ENCODE data around the gene TNFAIP1.

Gene TNFAIP1

GRCh38 chr17:28326114-28326513, 9.4 kb upstream of the TNFAIP1 start:
- Histone ChIP-seq H3K9ac (ENCODE audit: low read length) (no peak overlapping the region), H3K4me3 (ENCODE audit: low read length) (no peak overlapping the region), H3K36me3 (ENCODE audit: control insufficient read depth, insufficient read depth, low read length, severe bottlenecking) (peaks cover 41% of the 10 kb centered on the region), H3K27me3 (replicated peaks; ENCODE audit: control insufficient read depth, insufficient read depth, low read length) (no peaks in the 10 kb centered on the region), H3K9me3 (ENCODE audit: control insufficient read depth, low read length) (no peaks in the 10 kb centered on the region), H3K4me1 (ENCODE audit: control insufficient read depth, insufficient read depth, low read length) (no peaks in the 10 kb centered on the region)
- DNase-seq (ENCODE audit: low read depth) = no peak

DNA sequence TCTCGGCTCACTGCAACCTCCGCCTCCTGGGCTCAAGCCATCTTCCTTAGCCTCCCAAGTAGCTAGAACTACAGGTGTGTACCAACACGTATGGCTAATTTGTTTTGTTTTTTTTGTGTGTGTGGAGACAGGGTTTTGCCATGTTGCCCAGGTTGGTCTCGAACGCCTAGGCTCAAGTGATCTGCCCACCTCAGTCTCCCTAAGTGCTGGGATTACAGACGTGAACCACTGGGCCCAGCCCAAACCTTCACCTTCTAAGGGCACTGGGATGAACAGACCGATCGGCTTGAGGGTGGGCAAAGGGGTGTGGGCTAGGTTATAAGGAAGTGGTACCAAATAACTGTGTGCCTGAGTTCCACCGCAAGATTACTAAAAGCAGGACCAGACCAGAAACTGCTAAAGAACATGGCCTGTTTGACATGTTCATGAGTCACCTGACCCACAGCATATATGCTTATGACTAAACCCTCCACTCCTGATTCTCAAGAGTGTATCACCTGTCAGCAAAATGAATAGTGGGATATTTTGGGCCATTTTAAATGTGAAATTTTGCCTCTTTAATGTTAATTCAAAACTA, 8.4 kb upstream of the TNFAIP1 start:
- Histone ChIP-seq H3K36me3 (ENCODE audit: control insufficient read depth, insufficient read depth, low read length, severe bottlenecking) (peaks cover 51% of the 10 kb centered on the region), H3K4me1 (ENCODE audit: control insufficient read depth, insufficient read depth, low read length) (no peaks in the 10 kb centered on the region), H3K9me3 (ENCODE audit: control insufficient read depth, low read length) (no peaks in the 10 kb centered on the region), H3K4me3 (ENCODE audit: low read length) (no peak overlapping the region), H3K27me3 (replicated peaks; ENCODE audit: control insufficient read depth, insufficient read depth, low read length) (no peaks in the 10 kb centered on the region), H3K9ac (ENCODE audit: low read length) (no peak overlapping the region)
- no peak for DNase-seq (ENCODE audit: low read depth)

DNA sequence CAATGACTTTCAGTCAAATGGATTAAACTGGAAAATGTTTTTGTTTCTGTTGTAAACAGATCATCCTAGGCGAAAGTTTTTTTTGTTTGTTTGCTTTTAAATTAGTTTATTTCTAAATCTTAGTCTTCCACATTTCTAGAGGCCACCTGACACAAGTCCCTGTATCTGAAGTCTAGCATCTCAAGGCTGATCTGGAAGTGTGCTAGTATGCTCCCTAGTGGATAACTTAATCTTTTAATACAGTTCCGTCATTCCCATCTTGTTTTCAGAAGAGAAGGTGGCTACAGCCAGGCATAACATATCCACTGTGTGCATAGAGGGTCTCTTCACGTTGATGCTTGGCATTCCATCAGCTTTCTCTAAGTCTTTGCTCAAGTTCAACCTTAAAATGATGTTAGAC, 7.9 kb upstream of the TNFAIP1 start:
- Histone ChIP-seq H3K4me3 (ENCODE audit: low read length) (no peak overlapping the region), H3K4me1 (ENCODE audit: control insufficient read depth, insufficient read depth, low read length) (no peaks in the 10 kb centered on the region), H3K27me3 (replicated peaks; ENCODE audit: control insufficient read depth, insufficient read depth, low read length) (no peaks in the 10 kb centered on the region), H3K9ac (ENCODE audit: low read length) (no peak overlapping the region), H3K36me3 (ENCODE audit: control insufficient read depth, insufficient read depth, low read length, severe bottlenecking) (peaks cover 54% of the 10 kb centered on the region), H3K9me3 (ENCODE audit: control insufficient read depth, low read length) (no peaks in the 10 kb centered on the region)
- no peak for DNase-seq (ENCODE audit: low read depth)

DNA sequence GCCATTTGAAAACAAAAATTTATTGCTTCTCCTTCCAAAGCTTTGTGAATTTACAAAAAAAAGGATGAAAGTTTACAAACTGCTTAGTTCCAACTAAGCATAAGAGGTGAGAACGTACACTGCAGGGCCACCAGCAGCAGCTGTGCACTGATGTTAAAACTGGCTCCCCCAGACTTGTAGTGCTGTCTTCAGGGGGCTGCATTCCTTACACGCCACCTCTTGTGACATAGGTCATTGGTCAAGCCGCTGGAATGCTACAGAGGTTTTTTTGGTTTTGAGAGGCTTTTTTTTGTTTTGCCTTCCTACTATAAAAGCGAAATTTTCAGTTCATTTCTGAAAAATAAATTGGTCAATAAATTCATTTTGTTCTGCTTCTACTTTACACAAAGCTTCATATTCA, 7.2 kb upstream of the TNFAIP1 start:
- Histone ChIP-seq H3K27me3 (replicated peaks; ENCODE audit: control insufficient read depth, insufficient read depth, low read length) (no peaks in the 10 kb centered on the region), H3K4me1 (ENCODE audit: control insufficient read depth, insufficient read depth, low read length) (no peaks in the 10 kb centered on the region), H3K4me3 (ENCODE audit: low read length) (no peak overlapping the region), H3K9ac (ENCODE audit: low read length) (peak overlapping the region; percentile 7), H3K9me3 (ENCODE audit: control insufficient read depth, low read length) (no peaks in the 10 kb centered on the region), H3K36me3 (ENCODE audit: control insufficient read depth, insufficient read depth, low read length, severe bottlenecking) (peaks cover 54% of the 10 kb centered on the region)
- no peak for DNase-seq (ENCODE audit: low read depth)

DNA sequence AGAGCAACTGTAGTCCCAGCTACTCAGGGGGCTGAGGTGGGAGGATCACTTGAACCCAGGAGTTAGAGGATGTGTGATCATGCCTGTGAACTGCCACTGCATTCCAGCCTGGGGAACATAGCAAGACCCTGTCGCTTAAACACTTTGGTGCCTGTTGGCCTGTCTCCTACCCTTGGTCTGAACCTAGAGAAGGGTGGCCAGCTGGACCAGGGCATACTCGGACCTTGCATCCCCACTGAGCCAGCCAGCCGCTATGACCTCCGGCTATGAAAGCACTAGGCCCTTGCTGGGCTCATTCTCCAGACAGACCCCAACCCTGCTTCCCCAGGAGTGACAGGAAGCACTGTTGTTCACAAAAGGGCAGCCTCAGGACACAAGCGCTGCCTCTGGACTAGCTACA, 4.9 kb upstream of the TNFAIP1 start:
- peaks cover 54% of the 10 kb centered on the region for H3K36me3 ChIP-seq (ENCODE audit: control insufficient read depth, insufficient read depth, low read length, severe bottlenecking)
- no peak overlapping the region for H3K9ac ChIP-seq (ENCODE audit: low read length)
- H3K9me3 ChIP-seq (ENCODE audit: control insufficient read depth, low read length) = no peaks in the 10 kb centered on the region
- no peak overlapping the region for H3K4me3 ChIP-seq (ENCODE audit: low read length)
- no peaks in the 10 kb centered on the region for H3K27me3 ChIP-seq (replicated peaks; ENCODE audit: control insufficient read depth, insufficient read depth, low read length)
- H3K4me1 ChIP-seq (ENCODE audit: control insufficient read depth, insufficient read depth, low read length) = peaks cover 14% of the 10 kb centered on the region
- DNase-seq (ENCODE audit: low read depth) = no peak

DNA sequence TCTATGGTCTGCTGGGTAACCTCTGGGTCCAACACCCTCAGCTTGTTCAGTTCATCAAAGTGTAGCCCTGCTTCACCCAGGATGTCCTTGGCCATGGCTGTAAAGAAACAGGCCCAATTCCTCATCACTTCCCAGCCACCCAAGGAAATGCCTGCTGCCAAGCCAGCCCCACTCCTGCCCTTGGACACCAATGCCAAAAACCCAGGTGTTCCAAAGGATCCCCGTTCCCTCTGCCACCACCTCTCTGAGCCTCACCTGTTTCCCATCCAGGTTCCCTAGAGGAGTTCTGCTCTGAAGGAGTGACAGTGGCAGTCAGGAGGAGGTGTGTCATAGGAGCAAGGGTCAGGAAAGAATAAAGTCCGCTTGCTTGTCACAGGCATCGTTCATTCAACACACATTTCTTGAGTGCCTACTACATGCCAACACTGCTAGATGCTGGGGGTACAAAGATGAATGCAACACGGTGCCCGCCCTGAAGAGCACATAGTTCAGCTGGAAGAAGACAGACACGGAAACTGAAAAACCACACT, 3.6 kb upstream of the TNFAIP1 start:
- Histone ChIP-seq H3K4me1 (ENCODE audit: control insufficient read depth, insufficient read depth, low read length) (peaks cover 23% of the 10 kb centered on the region), H3K4me3 (ENCODE audit: low read length) (no peak overlapping the region), H3K27me3 (replicated peaks; ENCODE audit: control insufficient read depth, insufficient read depth, low read length) (no peaks in the 10 kb centered on the region), H3K9me3 (ENCODE audit: control insufficient read depth, low read length) (no peaks in the 10 kb centered on the region), H3K9ac (ENCODE audit: low read length) (no peak overlapping the region), H3K36me3 (ENCODE audit: control insufficient read depth, insufficient read depth, low read length, severe bottlenecking) (peaks cover 46% of the 10 kb centered on the region)
- no peak for DNase-seq (ENCODE audit: low read depth)

DNA sequence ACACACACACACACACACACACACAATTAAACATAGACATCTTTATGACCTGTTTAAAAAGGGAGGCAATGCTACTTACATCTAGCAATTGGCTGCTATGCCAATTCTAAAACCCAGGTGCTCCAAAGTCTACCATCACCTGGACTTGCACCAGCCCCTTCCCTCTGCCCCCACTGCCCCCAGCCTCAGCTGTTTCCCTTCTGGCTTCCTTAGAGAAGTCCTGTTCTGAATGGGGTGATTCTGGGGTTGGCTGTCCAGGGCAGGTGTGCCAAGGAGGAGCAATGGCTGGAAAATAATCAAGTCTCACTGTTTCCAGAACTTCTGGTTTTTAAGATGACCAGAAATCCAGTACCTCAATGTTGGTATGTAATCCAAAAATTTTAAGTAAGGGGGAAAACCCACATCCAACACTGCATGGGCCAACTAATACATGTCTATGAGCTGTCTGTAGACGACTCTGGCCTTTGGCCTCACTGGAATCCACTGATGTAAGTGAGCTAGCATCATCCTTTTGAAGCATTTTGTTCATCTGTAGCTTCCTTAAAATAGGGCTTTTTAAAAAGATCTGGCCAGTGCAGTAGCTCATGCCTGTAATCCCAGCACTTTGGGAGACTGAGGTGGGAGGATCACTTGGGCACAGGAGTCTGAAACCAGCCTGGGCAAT, 2.3 kb upstream of the TNFAIP1 start:
- no peaks in the 10 kb centered on the region for H3K27me3 ChIP-seq (replicated peaks; ENCODE audit: control insufficient read depth, insufficient read depth, low read length)
- DNase-seq (ENCODE audit: low read depth) = no peak
- H3K4me3 ChIP-seq (ENCODE audit: low read length) = no peak overlapping the region
- H3K4me1 ChIP-seq (ENCODE audit: control insufficient read depth, insufficient read depth, low read length) = peaks cover 26% of the 10 kb centered on the region
- peaks cover 33% of the 10 kb centered on the region for H3K36me3 ChIP-seq (ENCODE audit: control insufficient read depth, insufficient read depth, low read length, severe bottlenecking)
- no peak overlapping the region for H3K9ac ChIP-seq (ENCODE audit: low read length)
- H3K9me3 ChIP-seq (ENCODE audit: control insufficient read depth, low read length) = no peaks in the 10 kb centered on the region

DNA sequence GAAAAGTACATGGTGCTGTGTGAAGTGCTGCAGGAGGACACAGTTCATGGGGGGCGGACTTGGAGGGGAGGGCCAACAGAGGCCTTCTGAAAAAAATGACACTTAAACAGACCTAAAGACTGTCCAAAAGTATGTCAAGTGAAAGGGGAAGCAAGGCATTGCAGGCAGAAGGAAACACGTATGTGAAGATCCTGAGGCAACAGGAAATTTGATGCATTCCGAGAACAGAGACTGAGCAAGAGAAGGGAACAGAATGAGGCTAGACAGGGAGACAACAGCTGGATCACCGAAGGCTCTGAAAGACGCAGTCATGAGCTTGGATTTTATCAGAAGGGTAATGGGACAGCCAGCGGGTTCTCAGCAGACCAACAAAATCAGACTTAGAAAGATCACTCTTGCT, 1.4 kb upstream of the TNFAIP1 start:
- peak; percentile 37 for DNase-seq (ENCODE audit: low read depth)
- Histone ChIP-seq H3K9me3 (ENCODE audit: control insufficient read depth, low read length) (no peaks in the 10 kb centered on the region), H3K4me1 (ENCODE audit: control insufficient read depth, insufficient read depth, low read length) (peaks cover 28% of the 10 kb centered on the region), H3K27me3 (replicated peaks; ENCODE audit: control insufficient read depth, insufficient read depth, low read length) (no peaks in the 10 kb centered on the region), H3K9ac (ENCODE audit: low read length) (peak overlapping the region; percentile 89), H3K4me3 (ENCODE audit: low read length) (peak overlapping the region; percentile 98), H3K36me3 (ENCODE audit: control insufficient read depth, insufficient read depth, low read length, severe bottlenecking) (peaks cover 24% of the 10 kb centered on the region)

- peak; percentile 71 for DNase-seq (ENCODE audit: low read depth)
- Histone ChIP-seq H3K4me1 (ENCODE audit: control insufficient read depth, insufficient read depth, low read length) (peaks cover 28% of the 10 kb centered on the region), H3K27me3 (replicated peaks; ENCODE audit: control insufficient read depth, insufficient read depth, low read length) (no peaks in the 10 kb centered on the region), H3K9me3 (ENCODE audit: control insufficient read depth, low read length) (no peaks in the 10 kb centered on the region), H3K36me3 (ENCODE audit: control insufficient read depth, insufficient read depth, low read length, severe bottlenecking) (peaks cover 20% of the 10 kb centered on the region), H3K9ac (ENCODE audit: low read length) (peak overlapping the region; percentile 89), H3K4me3 (ENCODE audit: low read length) (peak overlapping the region; percentile 98)
Measured at GRCh38 chr17:28334666-28335200, 828 bp upstream of the TNFAIP1 start.

DNA sequence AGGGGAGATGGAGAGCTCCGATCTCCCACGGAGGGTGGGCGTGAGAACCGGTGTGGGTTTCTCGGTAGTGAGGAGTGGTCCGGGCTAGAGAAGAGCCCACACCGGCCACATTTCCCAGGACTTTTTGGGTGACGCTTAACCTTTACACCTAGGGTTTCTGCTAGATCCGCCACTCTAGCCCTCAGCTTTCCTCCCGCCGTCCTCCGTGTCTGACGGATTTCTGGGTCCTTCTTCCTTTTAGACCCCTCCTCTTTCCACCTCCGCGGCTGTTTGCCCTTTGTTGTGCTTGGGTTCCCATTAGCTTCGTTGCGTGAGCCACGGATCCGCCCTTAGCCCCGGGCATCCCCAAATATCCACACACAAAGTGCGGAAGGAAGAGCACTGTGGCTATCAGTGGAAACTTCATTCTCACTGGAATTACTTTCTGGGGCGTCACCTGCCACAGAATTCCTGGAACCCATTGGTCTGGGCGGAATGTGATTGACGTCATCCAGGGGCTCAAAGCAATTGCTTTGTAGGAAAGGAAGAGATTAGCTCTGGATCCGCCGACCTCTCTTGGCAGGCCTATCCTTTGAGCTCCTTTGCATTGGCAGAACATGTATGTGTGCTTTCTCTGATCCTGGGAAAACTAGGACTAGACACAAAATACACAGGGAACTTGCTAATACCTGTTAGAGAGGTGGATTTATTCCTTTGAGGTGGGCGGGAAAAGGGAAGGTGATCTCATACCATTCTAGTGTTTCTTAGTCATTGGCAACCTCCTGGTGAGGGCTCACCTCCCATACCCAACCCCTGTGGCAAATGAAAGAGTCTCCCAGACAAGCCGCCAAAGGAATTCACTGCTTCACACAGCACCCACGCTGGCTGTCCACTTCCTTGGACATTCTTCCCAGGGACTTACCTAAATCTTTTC, 654 bp downstream of the TNFAIP1 start:
- Histone ChIP-seq H3K36me3 (ENCODE audit: control insufficient read depth, insufficient read depth, low read length, severe bottlenecking) (peaks cover 25% of the 10 kb centered on the region), H3K9ac (ENCODE audit: low read length) (peak overlapping the region; percentile 92), H3K4me1 (ENCODE audit: control insufficient read depth, insufficient read depth, low read length) (peaks cover 28% of the 10 kb centered on the region), H3K4me3 (ENCODE audit: low read length) (peak overlapping the region; percentile 98), H3K9me3 (ENCODE audit: control insufficient read depth, low read length) (no peaks in the 10 kb centered on the region), H3K27me3 (replicated peaks; ENCODE audit: control insufficient read depth, insufficient read depth, low read length) (no peaks in the 10 kb centered on the region)
- DNase-seq (ENCODE audit: low read depth) = peak; percentile 90
